ENCODE measurements around the gene ATG4C. TPM values are rescaled to one million over a fixed set of nuclear protein-coding genes. Genes with fewer than 3 reads are reported as not detected.
A peak's percentile ranks its signal among the peaks of the same experiment; 100 is the strongest.
"Not testable (repeated sequence)": the region's sequence is repeated elsewhere in the genome, so short reads cannot be mapped to it uniquely, and the experiment has no call there.

The ATG4C gene
- total and polyA plus RNA-seq, 8 donors: 12.7 to 21.3 (median 18.3) TPM

GRCh38 chr1:62778208-62778607, 5.7 kb upstream of the ATG4C start:
- ATAC-seq (no peak), DNase-seq (no peak)
- Histone ChIP-seq H3K9me3 (peaks cover 0 to 4% of the 10 kb centered on the region in 2 donors), H3K36me3 (no peaks in the 10 kb centered on the region), H3K4me1 (peaks cover 0 to 12% of the 10 kb centered on the region in 2 donors), H3K27me3 (peaks cover 0 to 4% of the 10 kb centered on the region in 2 donors), H3K27ac (no peak overlapping the region), H3K4me3 (no peak overlapping the region)
- intact Hi-C loops (cut with DNase I): no loop called here
- TF ChIP-seq CTCF (IDR thresholded peaks at IDR 0.05): no peak

GRCh38 chr1:62781841-62782543, 1.9 kb upstream of the ATG4C start:
- intact Hi-C loops (cut with DNase I): no loop called here
- peaks cover 0 to 21% of the 10 kb centered on the region in 2 donors for H3K4me1 ChIP-seq
- TF ChIP-seq CTCF (IDR thresholded peaks at IDR 0.05): no peak
- no peak overlapping the region for H3K4me3 ChIP-seq
- peaks cover 0 to 4% of the 10 kb centered on the region in 2 donors for H3K27me3 ChIP-seq
- no peaks in the 10 kb centered on the region for H3K9me3 ChIP-seq
- no peaks in the 10 kb centered on the region for H3K36me3 ChIP-seq
- no peak for ATAC-seq
- no peak overlapping the region for H3K27ac ChIP-seq
- DNase-seq: no peak

- intact Hi-C loops (cut with DNase I); H3K36me3 ChIP-seq; ATAC-seq; H3K9me3 ChIP-seq; DNase-seq; H3K27me3 ChIP-seq: not testable (repeated sequence)
- H3K4me3 ChIP-seq: peak overlapping the region in 1 of 2 donors; percentile 79
- H3K4me1 ChIP-seq: peaks cover 0 to 21% of the 10 kb centered on the region in 2 donors
- peak overlapping the region in 1 of 2 donors; percentile 94 for H3K27ac ChIP-seq
These were observed 1.3 kb upstream of the ATG4C start for GRCh38 chr1:62782544-62783212.

- Histone ChIP-seq H3K27ac (peak overlapping the region; percentile 93 to 94), H3K9me3 (no peaks in the 10 kb centered on the region), H3K4me3 (peak overlapping the region; percentile 79 to 83), H3K36me3 (no peaks in the 10 kb centered on the region), H3K27me3 (peaks cover 0 to 3% of the 10 kb centered on the region in 2 donors), H3K4me1 (peaks cover 0 to 21% of the 10 kb centered on the region in 2 donors)
- peak; percentile 63 for ATAC-seq
- intact Hi-C loops (cut with DNase I): no loop called here
- DNase-seq: no peak
- TF ChIP-seq CTCF (IDR thresholded peaks at IDR 0.05): no peak
These were observed 805 bp downstream of the ATG4C start for GRCh38 chr1:62784509-62785365.

- intact Hi-C loops (cut with DNase I): no loop called here
- DNase-seq: no peak
- Histone ChIP-seq H3K36me3 (peaks cover 0 to 6% of the 10 kb centered on the region in 2 donors), H3K27ac (no peak overlapping the region), H3K4me1 (peaks cover 0 to 6% of the 10 kb centered on the region in 2 donors), H3K4me3 (no peak overlapping the region), H3K9me3 (no peaks in the 10 kb centered on the region), H3K27me3 (no peaks in the 10 kb centered on the region)
- ATAC-seq: no peak
- no peak for TF ChIP-seq CTCF (IDR thresholded peaks at IDR 0.05)
These were observed 6.8 kb downstream of the ATG4C start for GRCh38 chr1:62790716-62791115.
